Left lobe of liver (tissue), 2 donors: ENCODE results near the gene COPB1. TPM values are rescaled to one million over a fixed set of nuclear protein-coding genes. Genes with fewer than 3 reads are reported as not detected.

ENCODE experiments used
- ATAC-seq: fragments of 200-7000 bp; cut with Tn5 transposase; one replicate; pipeline ENCODE4 v1.9.1; 2020; ENCODE audit warnings: mild to moderate bottlenecking, moderate library complexity
- DNase-seq: peaks from one replicate; pipeline ENCODE4 v3.0.0-alpha.2; 2020; ENCODE audit warnings: low spot score
- total RNA-seq: library from RNA; stranded (reverse); gene quantifications from one replicate; pipeline ENCODE4 v1.2.1, GENCODE V29; 2021
- donor health status: DM: no; HTN: no; CAD: no; lungs with moderate emphysema.
- donor health status: DM: no; HTN: yes; CAD: no.

COPB1 gene
- total RNA-seq, 1 donor from 2014 or later: 40.8 TPM

- ATAC-seq (no peak), DNase-seq (no peak)
Observed at GRCh38 chr11:14435717-14436512, 63.7 kb downstream of the COPB1 start.

GRCh38 chr11:14425621-14426020 is 74.0 kb downstream of the COPB1 start:
- no peak for DNase-seq
- ATAC-seq: no peak

GRCh38 chr11:14424096-14424495 is 75.5 kb downstream of the COPB1 start:
- no peak for DNase-seq
- no peak for ATAC-seq

- DNase-seq (no peak), ATAC-seq (no peak)
Observed at GRCh38 chr11:14423633-14424032, 76.0 kb downstream of the COPB1 start.

- no peak for ATAC-seq
- no peak for DNase-seq
Observed at GRCh38 chr11:14422814-14423182, 76.8 kb downstream of the COPB1 start.

- DNase-seq: peak; percentile 53
- ATAC-seq: peak; percentile 67
Observed at GRCh38 chr11:14422052-14422813, 77.4 kb downstream of the COPB1 start.

- ATAC-seq (no peak), DNase-seq (no peak)
Observed at GRCh38 chr11:14420223-14420622, 79.4 kb downstream of the COPB1 start.

GRCh38 chr11:14418801-14419417 is 80.7 kb downstream of the COPB1 start:
- peak; percentile 89 for ATAC-seq
- DNase-seq: no peak

- no peak for ATAC-seq
- DNase-seq: no peak
Observed at GRCh38 chr11:14417617-14418374, 81.8 kb downstream of the COPB1 start.

- DNase-seq: no peak
- no peak for ATAC-seq
Observed at GRCh38 chr11:14417186-14417585, 82.4 kb downstream of the COPB1 start.

- no peak for ATAC-seq
- DNase-seq: no peak
Observed at GRCh38 chr11:14414470-14415461, 84.8 kb downstream of the COPB1 start.

- no peak for ATAC-seq
- no peak for DNase-seq
Observed at GRCh38 chr11:14413307-14414069, 86.1 kb downstream of the COPB1 start.

- ATAC-seq (no peak), DNase-seq (no peak)
Observed at GRCh38 chr11:14411818-14412217, 87.8 kb downstream of the COPB1 start.

GRCh38 chr11:14409891-14410290 is 89.7 kb downstream of the COPB1 start:
- ATAC-seq (no peak), DNase-seq (no peak)

GRCh38 chr11:14408612-14409011 is 91.0 kb downstream of the COPB1 start:
- DNase-seq: no peak
- no peak for ATAC-seq
